Measurements from ENCODE around the gene PARP2. TPM values are rescaled to one million over a fixed set of nuclear protein-coding genes. Genes with fewer than 3 reads are reported as not detected.
A peak's percentile ranks its signal among the peaks of the same experiment; 100 is the strongest.

The PARP2 gene
- total and polyA plus RNA-seq, 9 of the 15 experiments (the other 6 are each of a cell fraction or from before 2014, with no cell fraction given), result 19.7 to 50.5 (median 29.9) TPM

DNA sequence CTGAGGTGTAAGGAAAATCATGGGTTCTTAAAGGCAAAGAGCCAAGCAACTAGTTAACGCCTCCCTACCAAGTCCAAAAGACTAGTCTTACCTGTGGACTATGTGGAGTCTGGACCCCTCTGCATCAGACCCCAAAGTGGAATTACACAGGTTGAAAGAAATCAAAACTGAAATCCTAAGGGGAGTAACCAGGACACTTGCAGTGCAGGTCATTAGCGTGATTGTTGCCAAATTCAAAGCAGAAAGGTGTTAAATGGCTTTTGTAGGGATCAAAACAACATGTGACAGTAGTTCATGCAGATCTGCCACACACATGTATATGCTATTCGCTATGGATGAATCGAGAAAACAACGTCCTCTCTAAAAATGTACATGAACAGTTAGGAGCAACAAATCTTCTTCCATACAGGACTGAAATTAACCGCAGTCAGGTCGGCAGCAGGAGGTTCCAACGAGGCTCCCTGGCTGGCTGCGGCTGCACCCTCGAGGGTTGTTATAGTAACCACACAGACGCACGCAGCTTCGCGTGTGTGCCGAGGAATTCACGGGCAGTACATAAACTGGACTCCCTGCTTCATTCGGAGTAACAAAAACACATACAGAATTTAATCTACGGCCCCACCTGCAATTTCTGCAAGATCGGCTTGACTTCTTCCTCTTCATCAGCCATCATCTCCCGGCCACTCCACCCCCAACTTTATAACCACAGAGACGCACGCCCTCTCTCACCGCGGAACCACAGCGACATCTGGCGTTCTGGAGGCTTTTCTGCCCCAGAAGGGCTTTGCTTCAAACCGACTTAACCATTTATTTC, 38.0 kb upstream of the PARP2 start, which contains the start of gene TTC5 (continued):
- TF ChIP-seq, protein P1, sequence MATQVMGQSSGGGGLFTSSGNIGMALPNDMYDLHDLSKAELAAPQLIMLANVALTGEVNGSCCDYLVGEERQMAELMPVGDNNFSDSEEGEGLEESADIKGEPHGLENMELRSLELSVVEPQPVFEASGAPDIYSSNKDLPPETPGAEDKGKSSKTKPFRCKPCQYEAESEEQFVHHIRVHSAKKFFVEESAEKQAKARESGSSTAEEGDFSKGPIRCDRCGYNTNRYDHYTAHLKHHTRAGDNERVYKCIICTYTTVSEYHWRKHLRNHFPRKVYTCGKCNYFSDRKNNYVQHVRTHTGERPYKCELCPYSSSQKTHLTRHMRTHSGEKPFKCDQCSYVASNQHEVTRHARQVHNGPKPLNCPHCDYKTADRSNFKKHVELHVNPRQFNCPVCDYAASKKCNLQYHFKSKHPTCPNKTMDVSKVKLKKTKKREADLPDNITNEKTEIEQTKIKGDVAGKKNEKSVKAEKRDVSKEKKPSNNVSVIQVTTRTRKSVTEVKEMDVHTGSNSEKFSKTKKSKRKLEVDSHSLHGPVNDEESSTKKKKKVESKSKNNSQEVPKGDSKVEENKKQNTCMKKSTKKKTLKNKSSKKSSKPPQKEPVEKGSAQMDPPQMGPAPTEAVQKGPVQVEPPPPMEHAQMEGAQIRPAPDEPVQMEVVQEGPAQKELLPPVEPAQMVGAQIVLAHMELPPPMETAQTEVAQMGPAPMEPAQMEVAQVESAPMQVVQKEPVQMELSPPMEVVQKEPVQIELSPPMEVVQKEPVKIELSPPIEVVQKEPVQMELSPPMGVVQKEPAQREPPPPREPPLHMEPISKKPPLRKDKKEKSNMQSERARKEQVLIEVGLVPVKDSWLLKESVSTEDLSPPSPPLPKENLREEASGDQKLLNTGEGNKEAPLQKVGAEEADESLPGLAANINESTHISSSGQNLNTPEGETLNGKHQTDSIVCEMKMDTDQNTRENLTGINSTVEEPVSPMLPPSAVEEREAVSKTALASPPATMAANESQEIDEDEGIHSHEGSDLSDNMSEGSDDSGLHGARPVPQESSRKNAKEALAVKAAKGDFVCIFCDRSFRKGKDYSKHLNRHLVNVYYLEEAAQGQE (IDR thresholded peaks at IDR 0.05; ENCODE audit: borderline replicate concordance), result peak; percentile 40; the same call in 1 of the 2 replicates
- TF ChIP-seq, protein P1 (CRISPR knock-in tag; IDR thresholded peaks at IDR 0.05; ENCODE audit: low read depth), result no peak
- TF ChIP-seq, protein P2, sequence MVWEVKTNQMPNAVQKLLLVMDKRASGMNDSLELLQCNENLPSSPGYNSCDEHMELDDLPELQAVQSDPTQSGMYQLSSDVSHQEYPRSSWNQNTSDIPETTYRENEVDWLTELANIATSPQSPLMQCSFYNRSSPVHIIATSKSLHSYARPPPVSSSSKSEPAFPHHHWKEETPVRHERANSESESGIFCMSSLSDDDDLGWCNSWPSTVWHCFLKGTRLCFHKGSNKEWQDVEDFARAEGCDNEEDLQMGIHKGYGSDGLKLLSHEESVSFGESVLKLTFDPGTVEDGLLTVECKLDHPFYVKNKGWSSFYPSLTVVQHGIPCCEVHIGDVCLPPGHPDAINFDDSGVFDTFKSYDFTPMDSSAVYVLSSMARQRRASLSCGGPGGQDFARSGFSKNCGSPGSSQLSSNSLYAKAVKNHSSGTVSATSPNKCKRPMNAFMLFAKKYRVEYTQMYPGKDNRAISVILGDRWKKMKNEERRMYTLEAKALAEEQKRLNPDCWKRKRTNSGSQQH (CRISPR knock-in tag; IDR thresholded peaks at IDR 0.05), result no peak
- TF ChIP-seq L3MBTL2 (IDR thresholded peaks at IDR 0.05) (peak; percentile 53; the same call in 1 of the 2 replicates), NR2C1 (IDR thresholded peaks at IDR 0.05) (peak; percentile 46; the same call in 1 of the 2 replicates), NR2C1 (tag; IDR thresholded peaks at IDR 0.05) (no peak), GATAD2A (IDR thresholded peaks at IDR 0.05) (no peak), CSDE1 (IDR thresholded peaks at IDR 0.05) (0 out of 4 replicates have a peak, but pooled peaks of 1 of the 2 experiments have one; percentile 22), CHD1 (IDR thresholded peaks at IDR 0.05; ENCODE audit: low read length) (no peak), TAF9B (IDR thresholded peaks at IDR 0.05; ENCODE audit: partially characterized antibody) (peak; percentile 40), TEAD2 (tag; IDR thresholded peaks at IDR 0.05) (no peak), TFAM (CRISPR knock-in tag; conservative IDR thresholded peaks at IDR 0.05) (no peak)
- TF ChIP-seq, protein P3, sequence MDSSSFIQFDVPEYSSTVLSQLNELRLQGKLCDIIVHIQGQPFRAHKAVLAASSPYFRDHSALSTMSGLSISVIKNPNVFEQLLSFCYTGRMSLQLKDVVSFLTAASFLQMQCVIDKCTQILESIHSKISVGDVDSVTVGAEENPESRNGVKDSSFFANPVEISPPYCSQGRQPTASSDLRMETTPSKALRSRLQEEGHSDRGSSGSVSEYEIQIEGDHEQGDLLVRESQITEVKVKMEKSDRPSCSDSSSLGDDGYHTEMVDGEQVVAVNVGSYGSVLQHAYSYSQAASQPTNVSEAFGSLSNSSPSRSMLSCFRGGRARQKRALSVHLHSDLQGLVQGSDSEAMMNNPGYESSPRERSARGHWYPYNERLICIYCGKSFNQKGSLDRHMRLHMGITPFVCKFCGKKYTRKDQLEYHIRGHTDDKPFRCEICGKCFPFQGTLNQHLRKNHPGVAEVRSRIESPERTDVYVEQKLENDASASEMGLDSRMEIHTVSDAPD (CRISPR knock-in tag; IDR thresholded peaks at IDR 0.05), result no peak

All from K562 (cell line).